T-helper 1 cell (primary cell): ENCODE results near the gene SLC7A6OS.
A peak's percentile ranks its signal among the peaks of the same experiment; 100 is the strongest.

Experiments used
- DNase-seq, 5 donors: peaks; one replicate each; pipeline ENCODE4 v3.0.0-alpha.2; 2012 to 2020

Gene SLC7A6OS

DNA sequence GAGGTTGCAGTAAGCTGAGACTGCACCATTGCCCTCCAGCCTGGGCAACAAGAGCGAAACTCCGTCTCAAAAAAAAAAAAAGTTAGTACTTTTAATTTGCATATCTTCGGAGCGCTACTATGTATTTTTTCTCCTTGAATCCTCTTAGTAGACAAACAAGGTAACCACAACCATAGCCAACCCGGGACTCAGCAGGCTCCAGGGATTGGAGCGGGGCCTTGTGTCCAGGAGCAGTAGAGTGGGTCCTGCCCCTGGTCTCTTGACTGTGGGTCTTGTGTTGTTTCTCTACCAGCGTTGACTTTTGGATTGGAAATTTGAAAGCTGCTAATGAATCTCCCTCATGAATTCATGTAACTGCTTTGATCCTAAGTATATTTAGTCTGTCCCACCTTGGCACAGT, 32.4 kb upstream of the SLC7A6OS start:
- no peak for DNase-seq

DNA sequence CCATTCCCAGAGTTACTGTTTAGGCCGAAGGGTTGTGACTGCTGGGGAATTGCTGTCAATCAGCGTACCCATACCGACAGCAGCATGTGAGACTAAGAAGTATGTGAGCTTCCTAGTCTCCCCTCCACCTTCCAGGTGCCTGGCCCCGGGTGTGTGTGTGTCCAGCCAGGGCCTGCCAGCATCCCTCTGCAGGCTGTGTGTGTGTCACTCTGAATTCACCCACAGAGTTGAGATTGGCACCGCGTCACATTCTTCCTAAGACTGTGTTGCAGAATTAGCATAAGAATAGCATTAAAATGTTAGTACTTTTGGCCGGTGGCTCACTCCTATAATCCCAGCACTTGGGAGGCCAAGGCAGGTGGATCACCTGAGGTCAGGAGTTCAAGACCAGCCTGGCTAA, 31.9 kb upstream of the SLC7A6OS start:
- no peak for DNase-seq

DNA sequence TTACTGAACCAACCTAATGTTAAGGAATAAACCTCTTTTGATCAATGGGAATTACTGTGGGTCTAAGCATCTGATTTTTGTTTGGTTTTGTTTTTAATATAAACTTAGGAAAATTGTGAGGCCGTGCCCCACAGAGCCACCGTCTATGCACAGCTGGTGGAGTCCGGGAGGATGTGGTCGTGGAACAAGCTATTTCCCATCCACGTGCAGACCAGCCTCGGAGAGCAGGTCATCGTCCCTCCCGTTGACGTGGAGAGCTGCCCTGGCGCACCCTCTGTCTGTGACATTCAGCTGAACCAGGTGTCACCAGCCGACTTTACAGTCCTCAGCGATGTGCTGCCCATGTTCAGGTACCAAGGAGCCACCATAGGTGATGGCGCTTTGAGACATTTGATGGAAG, 28.5 kb upstream of the SLC7A6OS start:
- no peak for DNase-seq

DNA sequence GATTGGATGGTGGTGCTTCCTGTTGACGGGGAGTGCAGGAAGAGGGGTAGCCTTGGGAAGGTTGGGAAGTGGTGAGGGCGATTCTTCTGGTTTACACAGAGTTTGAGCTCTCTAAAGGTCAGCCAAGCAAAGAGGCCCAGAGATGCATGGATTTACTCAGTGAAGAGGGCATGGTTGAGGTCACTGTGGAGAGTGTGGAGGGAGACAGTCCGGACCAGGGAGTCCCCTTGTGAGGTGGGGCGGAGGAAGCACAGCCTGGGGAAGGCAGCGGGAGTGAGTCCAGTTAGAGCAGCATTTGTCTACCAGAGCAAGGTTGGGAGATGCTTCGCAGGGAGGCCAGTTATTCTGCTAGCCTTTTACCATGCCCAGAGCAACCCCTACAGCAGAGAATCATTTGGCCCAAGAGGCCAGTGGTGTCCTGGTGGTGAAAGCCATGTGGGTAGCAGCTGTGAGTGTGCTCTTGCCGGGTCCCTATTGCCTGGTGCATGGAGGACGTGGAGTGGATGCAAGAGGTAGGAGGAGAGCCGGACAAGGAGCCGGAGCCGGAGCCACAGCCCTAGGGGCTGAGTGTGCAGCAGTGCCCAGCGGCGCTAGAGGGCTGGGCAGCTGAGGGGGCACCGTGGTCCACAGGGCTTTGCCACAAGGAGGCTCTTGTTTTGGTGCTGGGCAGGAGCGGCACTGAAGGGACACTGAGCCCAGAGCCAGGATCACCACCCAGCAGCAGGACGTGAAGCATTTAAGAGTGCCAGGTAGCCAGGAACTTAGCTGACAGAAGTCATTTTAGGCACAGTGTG, 27.8 kb upstream of the SLC7A6OS start:
- no peak for DNase-seq

DNA sequence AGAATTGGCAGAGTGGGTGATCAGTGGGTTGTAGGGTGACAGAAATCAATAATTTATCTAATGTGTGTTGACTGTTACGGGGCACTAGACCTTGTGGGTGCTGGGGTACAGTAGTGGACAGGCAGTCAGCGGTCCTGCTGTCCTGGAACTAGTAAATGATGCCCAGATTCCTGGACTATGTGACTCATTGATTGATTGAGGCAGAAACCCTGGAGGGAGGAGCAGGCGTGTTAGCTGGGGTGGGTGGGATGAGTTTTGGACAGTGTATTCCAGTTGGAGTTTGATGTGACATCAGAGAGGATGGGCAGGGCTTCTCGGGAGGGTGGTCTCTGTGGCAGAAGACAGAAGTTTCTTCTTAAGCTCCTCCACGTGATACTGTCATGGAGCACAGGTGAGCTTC, 24.4 kb upstream of the SLC7A6OS start:
- no peak for DNase-seq

DNA sequence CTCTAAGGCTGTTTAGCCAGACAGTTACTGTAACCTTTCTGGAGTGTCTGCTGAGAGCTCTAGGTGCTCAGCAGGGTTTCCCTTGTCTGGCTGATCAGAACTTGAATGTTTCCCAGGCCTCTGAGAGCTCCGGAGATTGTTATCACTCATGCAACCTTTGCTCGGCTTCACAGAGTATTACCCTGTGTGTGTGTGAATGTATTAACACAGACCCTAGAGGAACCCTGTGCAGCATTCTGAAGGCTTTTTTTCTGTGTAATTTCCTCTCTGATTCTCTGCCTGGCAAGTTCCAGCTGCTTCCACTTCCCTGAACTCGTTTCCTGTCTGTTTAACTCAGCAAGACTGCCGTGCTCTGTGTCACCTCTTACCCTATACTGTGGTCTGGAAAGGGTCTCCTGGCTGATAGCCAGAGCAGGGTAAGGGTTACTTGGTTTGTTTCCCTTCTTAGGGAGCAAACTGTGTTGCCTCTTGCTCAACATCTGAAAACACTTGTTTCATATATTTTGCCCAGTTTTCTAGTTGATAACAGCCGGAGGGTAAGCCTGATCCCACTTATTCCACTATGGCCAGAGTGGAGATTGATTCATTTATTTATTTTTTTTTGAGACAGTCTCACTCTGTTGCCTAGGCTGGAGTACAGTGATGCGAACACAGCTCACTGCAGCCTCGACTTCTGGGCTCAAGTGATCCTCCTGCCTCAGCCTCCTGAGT, 21.8 kb upstream of the SLC7A6OS start:
- DNase-seq, result peak in 1 of 5 donors; percentile 40

DNA sequence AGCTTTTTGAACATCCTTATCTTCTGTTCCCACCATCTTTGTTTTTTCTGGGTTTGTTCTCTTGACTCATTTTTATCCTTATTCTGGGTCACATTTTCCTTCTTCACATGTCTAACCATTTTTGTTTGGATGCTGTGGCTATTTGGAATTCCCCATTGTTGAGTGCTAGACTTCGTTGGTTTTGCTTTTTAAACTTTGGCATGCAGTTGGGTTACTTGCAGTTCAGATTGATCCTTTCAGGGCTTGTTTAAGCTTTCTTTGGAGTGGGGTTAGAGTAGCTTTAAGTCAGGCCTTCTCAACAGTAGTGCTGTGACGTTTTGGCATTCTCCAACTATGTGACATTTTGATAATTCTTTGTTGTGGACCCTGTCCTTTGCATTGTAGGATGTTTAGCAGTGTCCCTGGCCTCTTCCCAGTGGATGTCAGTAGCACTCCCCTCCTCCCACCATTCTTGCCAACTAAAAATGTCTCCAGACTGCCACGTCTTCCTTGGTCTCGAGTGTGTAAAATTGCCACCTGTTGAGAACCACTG, 21.2 kb upstream of the SLC7A6OS start:
- DNase-seq, result no peak

DNA sequence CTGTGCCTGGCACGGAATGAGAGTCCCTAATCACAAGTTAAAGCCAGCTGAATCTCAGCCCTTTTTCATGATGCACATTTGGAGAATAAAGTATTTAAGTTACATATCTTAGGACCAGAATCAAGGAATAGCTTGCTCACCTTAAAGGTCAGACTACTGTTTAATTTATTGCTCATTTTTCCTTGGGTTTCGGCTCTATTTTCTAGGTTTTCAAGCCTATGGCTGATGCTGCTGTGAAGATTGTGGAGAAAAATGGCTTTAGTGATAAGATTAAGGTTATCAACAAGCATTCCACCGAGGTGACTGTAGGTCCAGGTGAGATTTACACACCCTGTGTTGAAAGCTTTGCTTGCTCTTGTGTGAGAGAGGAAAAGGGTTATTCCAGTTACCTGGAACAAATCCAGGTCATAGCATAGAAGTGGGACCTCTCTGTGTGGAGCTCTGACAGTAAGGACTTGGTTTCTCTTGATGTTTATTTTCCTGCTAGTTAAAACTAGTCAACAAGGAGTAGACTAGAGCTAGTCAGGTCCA, 18.2 kb upstream of the SLC7A6OS start:
- no peak for DNase-seq

DNA sequence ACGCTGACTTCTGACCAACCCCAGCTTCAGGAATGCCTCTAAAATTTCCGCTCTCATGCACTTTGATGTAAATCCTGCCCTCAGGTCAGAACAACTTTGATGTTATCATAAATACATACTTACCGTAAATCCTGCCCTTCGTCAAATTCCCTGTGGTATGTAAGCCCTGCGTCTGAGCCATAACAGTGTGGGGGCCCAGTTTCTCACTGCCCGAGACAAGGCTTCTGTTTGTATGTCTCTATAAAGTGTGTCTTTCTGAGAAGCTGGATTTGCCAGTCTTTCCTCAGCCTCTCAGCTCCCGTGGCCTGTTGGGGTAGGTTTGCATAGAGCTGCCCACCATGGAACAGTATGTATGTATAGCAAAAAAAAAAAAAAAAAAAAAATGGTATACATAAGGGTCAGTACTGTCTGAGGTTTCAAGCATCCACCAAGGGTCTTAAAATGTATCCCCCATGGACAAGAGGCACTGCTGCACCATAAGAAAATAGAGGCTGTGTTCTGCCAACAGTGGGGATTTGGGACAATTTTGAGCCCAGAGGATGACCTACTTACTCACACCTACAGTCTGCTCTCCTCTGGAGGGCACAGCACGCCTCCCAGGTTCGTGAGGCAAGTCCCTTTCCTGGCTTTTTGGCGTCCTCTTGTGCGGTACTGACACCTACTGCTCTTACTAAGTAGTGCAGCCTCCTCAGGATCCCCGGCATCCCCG, 17.6 kb upstream of the SLC7A6OS start:
- DNase-seq, result peak; percentile 54 to 81 (median 68)

DNA sequence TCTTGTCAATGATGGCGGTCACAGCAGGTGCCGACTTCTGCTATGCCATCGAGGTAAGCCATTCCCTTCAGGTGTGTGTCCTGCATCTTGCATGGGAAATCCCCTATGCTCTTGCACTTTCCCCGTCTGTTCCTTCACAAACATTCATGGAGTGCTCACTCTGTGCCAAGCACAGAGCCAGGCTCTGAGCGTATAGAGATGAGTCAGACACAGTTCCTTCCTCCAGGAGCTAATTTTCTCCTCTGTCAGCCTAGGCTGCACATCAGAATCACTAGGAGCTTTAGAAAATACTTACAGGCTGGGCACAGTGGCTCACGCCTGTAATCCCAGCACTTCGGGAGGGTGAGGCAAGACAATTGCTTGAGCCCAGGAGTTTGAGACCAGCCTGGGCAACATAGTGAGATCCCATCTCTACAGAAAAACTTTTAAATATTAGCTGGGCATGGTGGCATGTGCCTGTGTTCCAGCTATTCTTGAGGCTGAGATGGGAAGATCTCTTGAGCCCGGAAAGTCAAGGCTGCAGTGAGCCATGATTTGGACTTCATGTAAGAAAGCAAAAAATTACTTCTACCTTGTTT, 14.1 kb upstream of the SLC7A6OS start:
- no peak for DNase-seq

DNA sequence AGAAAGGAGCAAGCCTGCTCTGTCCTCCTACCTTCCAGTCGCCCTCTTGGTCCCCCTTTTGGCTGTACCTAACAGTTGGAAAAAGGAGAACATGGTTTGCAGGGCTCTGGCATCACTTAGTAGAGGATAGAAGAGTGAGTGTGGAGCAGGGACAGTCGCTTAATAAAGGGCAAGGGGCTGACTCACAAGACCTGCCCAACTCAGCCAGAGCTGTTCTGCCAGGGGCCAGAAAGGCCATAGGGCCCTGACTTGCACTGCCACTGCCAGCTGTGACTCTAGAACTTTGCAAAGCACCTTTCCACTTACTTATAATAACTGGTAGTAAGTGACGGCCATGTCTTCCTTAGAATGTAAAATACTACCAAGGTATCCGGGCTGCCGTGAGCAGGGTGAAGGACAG, 13.6 kb upstream of the SLC7A6OS start:
- no peak for DNase-seq

DNA sequence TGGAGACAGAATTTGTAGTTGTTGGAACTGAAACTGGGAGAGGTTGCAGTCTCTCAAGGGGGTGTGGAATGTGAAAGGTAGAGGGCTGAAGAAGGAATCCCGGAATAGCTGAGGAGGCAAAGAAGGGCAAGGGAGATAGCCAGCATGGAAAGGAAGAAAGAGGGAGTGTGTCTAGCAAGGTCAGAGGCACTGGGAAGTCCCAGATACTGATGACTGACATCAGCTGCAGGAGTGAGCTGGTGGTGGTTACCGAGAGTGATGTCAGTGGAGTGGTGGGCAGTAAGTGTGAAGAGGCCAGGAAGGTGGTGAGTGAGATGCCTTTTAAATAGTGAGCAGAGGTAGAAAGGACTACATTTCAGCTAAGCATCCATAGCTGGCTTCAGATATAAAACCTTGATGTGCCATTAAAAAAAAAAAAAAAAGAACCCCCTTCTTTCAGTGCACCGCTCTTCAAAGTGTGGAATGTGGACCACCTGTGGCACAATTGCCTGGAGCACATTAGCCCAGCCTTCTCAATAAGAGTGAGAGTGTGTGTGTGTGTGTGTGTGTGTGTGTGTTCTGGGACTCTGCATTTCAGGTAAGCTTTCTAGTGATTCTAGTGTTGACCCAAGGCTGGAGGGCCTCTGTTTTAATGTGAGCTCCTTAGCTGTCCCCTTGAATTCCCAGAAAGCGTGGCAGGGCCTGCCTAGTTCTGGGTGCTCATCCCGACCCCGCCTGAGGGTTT, 8.6 kb upstream of the SLC7A6OS start:
- DNase-seq, result peak in 1 of 5 donors; percentile 28

DNA sequence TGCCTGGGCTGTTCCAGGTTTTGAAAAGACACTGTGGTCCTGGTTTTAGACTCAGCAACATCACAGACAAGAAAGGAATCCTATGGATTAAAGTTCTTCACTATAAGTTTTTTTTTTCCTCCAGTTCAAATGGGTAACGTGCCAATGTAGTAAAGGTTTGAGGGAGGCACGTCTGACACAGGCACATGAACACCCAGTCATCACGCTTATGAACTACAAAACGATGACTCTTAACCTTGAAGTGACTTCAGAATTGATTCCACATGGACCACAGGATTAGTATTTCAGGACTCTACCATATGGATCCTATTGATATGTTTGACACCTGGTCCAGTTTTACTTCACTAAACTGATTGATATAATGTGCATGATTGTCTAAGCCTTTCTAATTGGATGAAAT, 2.4 kb upstream of the SLC7A6OS start:
- DNase-seq, result no peak

DNA sequence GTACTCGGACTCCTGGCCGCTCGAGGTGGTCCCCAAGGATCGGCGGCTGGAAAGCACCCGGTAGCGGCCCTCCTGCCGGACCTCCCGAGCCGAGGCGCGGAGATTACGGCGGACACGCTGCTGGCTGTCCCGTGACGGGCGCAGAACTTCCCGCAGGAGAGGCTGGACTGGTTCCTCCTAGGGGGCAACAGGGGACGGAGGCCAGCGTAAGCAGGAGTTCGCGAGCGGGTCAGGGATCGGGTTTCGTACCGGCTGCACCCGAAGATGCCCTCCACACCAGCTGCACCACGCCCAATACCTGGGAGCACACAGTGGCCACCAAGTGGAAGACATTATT, 341 bp downstream of the SLC7A6OS start:
- DNase-seq, result no peak

DNA sequence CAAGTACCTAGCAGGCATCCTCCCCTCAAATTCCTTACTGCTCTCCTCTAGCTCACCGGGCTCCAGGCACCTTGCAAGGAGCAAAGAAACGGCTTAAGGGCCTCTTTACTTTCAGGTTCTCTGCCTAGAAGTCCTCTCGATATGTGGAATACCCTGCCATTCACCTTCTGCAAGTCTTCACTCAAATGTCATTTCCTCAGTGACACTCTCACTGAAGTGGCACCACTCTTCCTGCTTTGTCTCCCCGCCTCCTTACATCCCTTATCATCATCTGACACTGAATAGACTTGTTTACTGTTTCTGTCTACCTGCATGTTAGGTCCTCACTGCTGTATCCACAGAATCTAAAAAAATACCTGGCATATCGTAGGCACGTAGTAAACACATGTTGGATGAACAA, 947 bp downstream of the SLC7A6OS start:
- peak in 1 of 5 donors; percentile 46 for DNase-seq

DNA sequence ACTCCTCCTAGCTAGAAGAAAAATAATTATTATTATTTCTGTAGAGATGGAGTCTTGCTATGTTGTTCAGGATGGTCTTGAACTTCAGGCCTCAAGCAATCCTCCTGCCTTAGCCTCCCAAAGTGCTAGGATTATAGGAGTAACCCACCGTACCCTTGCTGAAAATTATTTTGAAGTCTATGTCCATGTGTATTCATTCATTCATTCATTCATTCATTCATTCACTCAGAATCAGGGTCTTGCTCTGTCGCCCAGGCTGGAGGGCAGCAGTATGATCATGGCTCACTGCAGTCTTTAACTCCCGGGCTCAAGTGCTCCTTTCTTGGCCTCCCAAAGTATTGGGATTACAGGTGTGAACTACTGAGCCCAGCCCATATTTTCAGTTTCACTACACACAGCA, 4.1 kb downstream of the SLC7A6OS start:
- DNase-seq, result no peak

DNA sequence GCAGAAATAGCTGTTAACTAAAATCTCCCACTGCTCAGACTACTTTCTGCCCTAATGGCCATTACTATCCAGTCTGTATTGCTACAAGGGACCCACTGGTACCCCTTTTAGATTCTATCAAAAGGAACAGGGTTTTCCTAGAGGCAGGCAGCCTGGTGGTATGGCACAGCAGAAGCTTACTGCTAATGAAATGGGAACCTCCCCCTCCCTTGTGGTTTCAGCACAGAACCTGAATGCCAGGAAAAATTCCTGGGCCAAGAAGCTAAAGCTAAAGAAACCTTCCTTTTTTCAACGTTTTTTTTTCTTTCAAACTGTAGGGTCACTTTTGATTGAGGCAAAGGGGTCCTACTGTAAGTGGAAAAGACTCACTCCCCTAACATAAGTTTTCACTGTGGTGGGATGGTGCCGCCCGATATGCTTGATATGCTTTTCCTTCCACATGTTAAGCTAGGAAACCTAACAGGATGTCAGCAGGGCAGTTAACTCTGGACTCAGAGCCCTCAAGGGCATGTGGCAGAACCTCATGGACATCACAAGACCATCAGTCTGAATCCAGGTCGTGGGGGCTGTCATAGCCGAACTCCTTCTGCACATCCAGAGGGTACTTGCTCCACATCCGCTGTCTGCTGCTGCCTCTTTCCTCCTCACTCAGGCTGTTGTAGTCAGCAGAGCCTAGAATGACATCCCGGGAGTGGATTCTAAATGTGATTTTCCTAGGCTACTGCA, 9.8 kb downstream of the SLC7A6OS start:
- no peak for DNase-seq

DNA sequence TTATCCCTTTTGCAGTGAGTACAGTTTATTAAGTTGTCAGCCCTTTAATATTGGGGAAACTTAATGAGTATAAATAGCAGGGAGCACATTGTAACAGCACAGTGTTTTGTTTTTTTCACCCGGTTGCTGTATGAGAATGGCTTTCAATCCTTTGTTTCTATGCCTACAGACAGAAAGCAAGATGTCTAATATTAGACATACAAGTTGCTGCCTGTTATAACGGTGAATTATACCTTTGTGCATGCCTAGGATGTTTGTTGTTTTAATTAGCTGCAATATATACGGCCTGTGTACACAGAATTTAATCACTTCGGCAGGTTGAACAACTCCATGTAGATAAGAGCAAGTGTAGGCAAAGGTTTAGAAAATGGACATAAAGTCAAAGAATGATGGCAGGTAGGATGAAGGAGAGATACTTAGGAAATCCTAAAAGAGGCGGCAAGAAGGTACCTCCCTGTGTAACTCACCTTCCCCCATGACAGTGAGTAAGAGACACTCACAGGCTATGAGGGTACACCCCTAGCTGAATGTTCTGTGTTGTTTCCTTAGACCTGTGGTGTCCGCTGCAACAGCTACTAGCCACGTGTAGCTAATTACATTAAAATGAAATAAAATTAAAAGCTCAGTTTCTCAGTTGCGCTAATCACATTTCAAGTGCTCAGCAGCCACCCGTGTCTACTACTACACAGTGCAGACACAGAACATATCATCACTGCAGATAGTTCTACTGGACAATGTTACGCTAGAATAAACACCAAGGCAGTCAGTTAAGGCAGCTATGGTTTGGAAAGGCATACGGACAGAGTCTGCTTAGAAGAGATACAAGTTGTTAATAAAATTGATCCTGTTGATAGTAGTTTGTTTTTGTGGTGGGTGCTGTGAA, 10.9 kb downstream of the SLC7A6OS start:
- DNase-seq, result no peak

DNA sequence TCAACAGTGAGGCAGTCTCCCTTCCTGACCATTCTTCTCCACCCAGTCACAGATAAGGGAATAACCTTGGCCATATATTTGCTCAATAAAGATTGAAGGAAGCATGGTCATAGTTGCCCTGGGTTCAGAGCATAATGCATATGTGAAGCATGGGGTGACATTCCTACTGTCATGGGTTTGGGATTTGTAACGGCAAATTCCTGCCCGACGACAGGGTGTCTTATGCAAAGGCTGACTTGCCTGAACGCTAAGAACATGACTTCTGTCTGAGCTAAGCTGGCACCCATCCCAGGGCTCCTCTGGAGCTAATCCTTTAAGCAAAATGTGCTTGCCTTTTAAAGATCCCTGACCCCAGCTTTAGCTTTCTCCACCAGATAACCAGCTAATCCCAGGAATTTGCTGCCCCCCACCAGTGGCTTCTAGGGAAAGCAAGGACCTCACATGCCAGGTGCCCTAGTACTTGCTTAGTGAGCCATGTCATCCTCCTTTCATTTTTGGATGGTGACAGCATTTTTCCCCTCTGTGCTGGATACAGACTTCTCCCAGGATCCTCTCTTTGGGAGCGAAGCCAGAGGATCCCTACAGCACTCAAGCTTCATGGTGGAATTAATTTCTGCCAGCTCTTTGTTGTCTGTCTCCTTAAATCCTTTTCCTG, 11.7 kb downstream of the SLC7A6OS start:
- DNase-seq, result no peak

DNA sequence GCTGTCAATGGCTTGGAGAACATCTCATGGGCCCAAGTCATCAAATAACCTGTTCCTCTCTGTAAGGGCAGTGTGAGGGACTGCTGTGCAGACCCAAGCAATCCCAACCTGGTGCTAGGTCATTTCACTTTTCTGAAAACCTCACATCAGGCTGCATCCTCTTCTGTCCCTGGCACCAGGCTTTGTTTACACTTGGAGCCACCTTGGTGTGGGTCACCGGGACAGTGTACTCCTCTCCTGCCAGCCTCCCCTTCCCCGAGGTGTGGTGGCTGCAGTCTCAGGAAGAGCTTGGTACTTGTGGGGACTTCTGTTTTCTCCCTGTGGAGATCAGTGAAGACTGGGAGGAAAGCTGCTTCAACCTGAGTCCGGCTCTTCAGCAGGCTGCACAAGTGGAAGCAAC, 12.4 kb downstream of the SLC7A6OS start:
- DNase-seq, result no peak
